ENCODE data around the gene GJB2. TPM values are rescaled to one million over a fixed set of nuclear protein-coding genes. Genes with fewer than 3 reads are reported as not detected.

GJB2 gene
- total RNA-seq, 1 experiment from 2014 or later = 0.75 TPM

DNA sequence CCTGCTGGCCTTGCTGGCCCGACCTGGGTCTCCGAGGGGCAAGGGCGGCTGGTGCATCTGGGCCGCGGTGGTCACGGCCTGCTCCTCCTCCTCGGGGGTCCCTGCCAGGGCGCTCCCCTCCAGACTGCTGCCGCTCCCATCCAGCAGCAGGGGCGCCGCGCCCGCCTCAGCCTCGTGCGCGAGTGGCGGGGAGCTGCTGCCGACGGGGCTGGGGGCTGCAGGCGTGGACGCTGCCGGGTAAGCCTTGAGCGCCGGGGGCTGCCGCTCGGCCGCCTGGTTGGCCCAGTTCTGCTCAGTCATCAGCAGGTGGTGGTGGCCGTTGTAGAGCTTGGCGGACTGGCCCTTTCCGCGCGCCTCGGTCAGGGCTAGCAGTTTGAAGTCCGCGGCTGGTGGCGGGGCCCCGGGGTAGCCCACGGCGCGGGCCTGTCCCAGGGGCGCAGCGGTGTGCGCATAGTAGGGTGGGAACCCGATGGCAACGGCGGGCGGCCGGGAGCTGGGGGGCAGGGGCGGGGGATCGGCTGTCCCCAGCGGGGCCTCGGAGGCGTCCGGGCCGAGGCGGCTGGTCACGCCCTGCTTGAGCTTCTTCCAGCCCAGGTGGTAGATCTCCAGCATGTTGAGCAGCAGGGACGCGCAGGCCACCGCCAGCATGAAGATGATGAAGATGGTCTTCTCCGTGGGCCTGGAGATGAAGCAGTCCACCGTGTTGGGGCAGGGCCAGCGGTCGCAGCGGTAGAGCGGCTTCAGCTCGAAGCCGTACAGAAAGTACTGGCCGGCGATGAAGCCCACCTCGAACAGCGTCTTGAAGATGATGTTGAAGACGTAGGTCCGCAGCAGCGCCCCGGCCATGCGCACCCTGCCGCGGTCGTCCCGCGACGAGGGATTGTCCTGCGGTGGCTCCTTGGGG, 50.5 kb downstream of the GJB2 start:
- peak in 1 of 2 experiments; percentile 22 for DNase-seq
- Histone ChIP-seq H3K4me1 (no peaks in the 10 kb centered on the region), H3K9me3 (no peaks in the 10 kb centered on the region), H3K27me3 (replicated peaks; ENCODE audit: control insufficient read depth, insufficient read depth, low read length) (no peaks in the 10 kb centered on the region), H3K36me3 (ENCODE audit: control insufficient read depth, insufficient read depth, low read length) (no peaks in the 10 kb centered on the region), H3K4me3 (ENCODE audit: low read depth, low read length) (no peak overlapping the region)
- intact Hi-C loops (cut with micrococcal nuclease; ENCODE audit: unreplicated experiment) = no loop called here
- TF ChIP-seq, protein P1, sequence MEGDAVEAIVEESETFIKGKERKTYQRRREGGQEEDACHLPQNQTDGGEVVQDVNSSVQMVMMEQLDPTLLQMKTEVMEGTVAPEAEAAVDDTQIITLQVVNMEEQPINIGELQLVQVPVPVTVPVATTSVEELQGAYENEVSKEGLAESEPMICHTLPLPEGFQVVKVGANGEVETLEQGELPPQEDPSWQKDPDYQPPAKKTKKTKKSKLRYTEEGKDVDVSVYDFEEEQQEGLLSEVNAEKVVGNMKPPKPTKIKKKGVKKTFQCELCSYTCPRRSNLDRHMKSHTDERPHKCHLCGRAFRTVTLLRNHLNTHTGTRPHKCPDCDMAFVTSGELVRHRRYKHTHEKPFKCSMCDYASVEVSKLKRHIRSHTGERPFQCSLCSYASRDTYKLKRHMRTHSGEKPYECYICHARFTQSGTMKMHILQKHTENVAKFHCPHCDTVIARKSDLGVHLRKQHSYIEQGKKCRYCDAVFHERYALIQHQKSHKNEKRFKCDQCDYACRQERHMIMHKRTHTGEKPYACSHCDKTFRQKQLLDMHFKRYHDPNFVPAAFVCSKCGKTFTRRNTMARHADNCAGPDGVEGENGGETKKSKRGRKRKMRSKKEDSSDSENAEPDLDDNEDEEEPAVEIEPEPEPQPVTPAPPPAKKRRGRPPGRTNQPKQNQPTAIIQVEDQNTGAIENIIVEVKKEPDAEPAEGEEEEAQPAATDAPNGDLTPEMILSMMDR (IDR thresholded peaks at IDR 0.05; ENCODE audit: insufficient read depth in 1 of 2, low read depth in 1 of 2, low read length in 1 of 2, severe bottlenecking in 1 of 2, unreplicated experiment in 1 of 2) = no peak
- H3K27me3 Mint-ChIP-seq (ENCODE audit: insufficient read depth, unreplicated experiment) = no peaks in the 10 kb centered on the region
- CTCF ChIA-PET = interaction anchor here (0.6 kb wide), 1 partner anchor 23 kb away, joined by 7 read pairs; no protein-coding TSS in a partner anchor
- BruUV-seq (replicated peaks) = no TSS peak
- no peak overlapping the region for H3K4me3 Mint-ChIP-seq (ENCODE audit: unreplicated experiment)
- no peaks in the 10 kb centered on the region for H3K9me3 Mint-ChIP-seq (ENCODE audit: unreplicated experiment)
- H3K4me1 Mint-ChIP-seq (ENCODE audit: low read depth, unreplicated experiment) = no peaks in the 10 kb centered on the region
- H3K27ac Mint-ChIP-seq (ENCODE audit: unreplicated experiment) = no peak overlapping the region
- H3K36me3 Mint-ChIP-seq (ENCODE audit: insufficient read depth, unreplicated experiment) = no peaks in the 10 kb centered on the region
- POLR2A ChIA-PET = no interaction called here

DNA sequence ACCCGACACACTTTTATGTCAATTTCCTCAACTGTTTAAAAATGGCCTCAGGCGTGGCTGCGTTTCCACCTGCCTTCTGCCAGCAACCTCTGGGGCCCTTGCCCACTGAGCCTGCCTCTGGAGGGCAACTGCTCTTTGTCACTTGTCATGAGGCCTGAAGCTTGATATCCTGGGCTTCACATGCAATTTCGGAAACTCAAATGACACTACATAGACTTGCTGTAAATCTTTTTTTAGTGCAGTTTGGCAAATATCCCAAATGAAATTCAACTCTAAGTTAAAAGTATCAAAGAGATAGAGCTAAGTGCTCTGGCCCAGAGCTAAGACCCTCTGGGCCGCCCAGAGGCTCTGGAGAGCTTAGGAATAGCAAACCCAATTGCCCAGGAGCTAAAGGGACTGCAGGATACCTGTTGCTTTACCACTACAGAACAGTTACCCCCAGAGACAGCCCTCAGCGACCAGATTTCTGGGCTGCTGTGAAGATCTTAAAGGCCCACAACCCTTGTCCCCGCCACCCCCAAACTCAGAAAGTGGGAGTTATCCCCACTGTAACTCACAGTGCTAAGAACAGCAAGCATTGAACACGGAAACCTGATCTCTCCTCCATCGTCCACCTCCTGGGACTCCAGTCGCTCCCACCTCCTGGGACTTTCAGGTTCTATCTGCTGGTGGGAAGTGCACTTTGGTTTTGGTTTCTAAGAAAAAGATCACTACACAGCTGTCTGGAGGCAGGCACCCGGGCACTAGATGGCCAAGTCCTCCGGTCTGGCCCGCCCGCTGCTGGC, 51.3 kb downstream of the GJB2 start:
- no TSS peak for BruUV-seq (replicated peaks)
- Histone ChIP-seq H3K27me3 (replicated peaks; ENCODE audit: control insufficient read depth, insufficient read depth, low read length) (no peaks in the 10 kb centered on the region), H3K9me3 (no peaks in the 10 kb centered on the region), H3K4me3 (ENCODE audit: low read depth, low read length) (no peak overlapping the region), H3K4me1 (peaks cover 3% of the 10 kb centered on the region; the same call in 1 of the 2 replicates), H3K36me3 (ENCODE audit: control insufficient read depth, insufficient read depth, low read length) (no peaks in the 10 kb centered on the region)
- DNase-seq = peak in 1 of 2 experiments; percentile 14
- Mint-ChIP-seq H3K4me3 (ENCODE audit: unreplicated experiment) (no peak overlapping the region), H3K27ac (ENCODE audit: unreplicated experiment) (no peak overlapping the region), H3K27me3 (ENCODE audit: insufficient read depth, unreplicated experiment) (no peaks in the 10 kb centered on the region), H3K36me3 (ENCODE audit: insufficient read depth, unreplicated experiment) (no peaks in the 10 kb centered on the region), H3K9me3 (ENCODE audit: unreplicated experiment) (no peaks in the 10 kb centered on the region), H3K4me1 (ENCODE audit: low read depth, unreplicated experiment) (no peaks in the 10 kb centered on the region)
- TF ChIP-seq, protein P1 (IDR thresholded peaks at IDR 0.05; ENCODE audit: insufficient read depth in 1 of 2, low read depth in 1 of 2, low read length in 1 of 2, severe bottlenecking in 1 of 2, unreplicated experiment in 1 of 2) = no peak
- intact Hi-C loops (cut with micrococcal nuclease; ENCODE audit: unreplicated experiment) = no loop called here
- ChIA-PET CTCF (no interaction called here), POLR2A (no interaction called here)

DNA sequence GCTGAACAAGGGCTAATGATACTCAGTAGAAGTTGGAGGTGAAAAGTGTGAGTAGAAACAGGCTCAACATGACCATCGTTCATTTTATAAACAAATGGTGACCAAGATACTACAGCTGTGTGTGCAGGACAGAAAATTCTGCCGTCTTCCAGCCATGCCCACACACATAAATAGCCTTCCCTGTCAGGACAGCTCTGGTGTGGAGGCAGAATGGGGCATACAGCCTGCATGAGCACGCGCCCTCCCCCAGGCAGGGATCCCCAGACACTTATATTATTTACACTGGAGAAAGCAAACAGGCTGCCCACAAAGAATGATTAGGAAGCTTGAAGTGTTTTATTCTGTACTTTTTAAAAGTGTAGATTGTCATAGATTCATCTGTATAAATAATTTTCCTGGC, 52.3 kb downstream of the GJB2 start:
- CTCF ChIA-PET = no interaction called here
- no peaks in the 10 kb centered on the region for H3K36me3 Mint-ChIP-seq (ENCODE audit: insufficient read depth, unreplicated experiment)
- DNase-seq = no peak
- POLR2A ChIA-PET = no interaction called here
- H3K4me1 ChIP-seq = peaks cover 4% of the 10 kb centered on the region; the same call in 1 of the 2 replicates
- no peaks in the 10 kb centered on the region for H3K9me3 ChIP-seq
- no peak overlapping the region for H3K4me3 Mint-ChIP-seq (ENCODE audit: unreplicated experiment)
- no peaks in the 10 kb centered on the region for H3K9me3 Mint-ChIP-seq (ENCODE audit: unreplicated experiment)
- intact Hi-C loops (cut with micrococcal nuclease; ENCODE audit: unreplicated experiment) = no loop called here
- H3K4me1 Mint-ChIP-seq (ENCODE audit: low read depth, unreplicated experiment) = no peaks in the 10 kb centered on the region
- BruUV-seq (replicated peaks) = no TSS peak
- no peaks in the 10 kb centered on the region for H3K27me3 ChIP-seq (replicated peaks; ENCODE audit: control insufficient read depth, insufficient read depth, low read length)
- H3K27me3 Mint-ChIP-seq (ENCODE audit: insufficient read depth, unreplicated experiment) = no peaks in the 10 kb centered on the region
- TF ChIP-seq, protein P1 (IDR thresholded peaks at IDR 0.05; ENCODE audit: insufficient read depth in 1 of 2, low read depth in 1 of 2, low read length in 1 of 2, severe bottlenecking in 1 of 2, unreplicated experiment in 1 of 2) = no peak
- no peaks in the 10 kb centered on the region for H3K36me3 ChIP-seq (ENCODE audit: control insufficient read depth, insufficient read depth, low read length)
- no peak overlapping the region for H3K27ac Mint-ChIP-seq (ENCODE audit: unreplicated experiment)
- H3K4me3 ChIP-seq (ENCODE audit: low read depth, low read length) = no peak overlapping the region
